BE2C (cell line): ENCODE results near the gene VCAM1.

Experiments used
- DNase-seq: peaks from one replicate; pipeline ENCODE4 v3.0.0-alpha.2; 2020
- H3K27me3 ChIP-seq: fragments of 250-450 bp; sonication (Bioruptor Pico); 2 replicates; pipeline ENCODE4 v1.5.1; 2020; ENCODE audit warnings: mild to moderate bottlenecking
- H3K36me3 ChIP-seq: fragments of 250-450 bp; sonication (Bioruptor Pico); 2 replicates; pipeline ENCODE4 v1.5.1; 2020; ENCODE audit warnings: mild to moderate bottlenecking
- H3K4me1 ChIP-seq: fragments of 250-450 bp; sonication (Bioruptor Pico); 2 replicates; pipeline ENCODE4 v1.5.1; 2020
- H3K4me3 ChIP-seq: 2 replicates; pipeline ENCODE4 v1.5.1; 2011; ENCODE audit warnings: low read depth, low read length
- H3K9me3 ChIP-seq: fragments of 250-450 bp; sonication (Bioruptor Pico); 2 replicates; pipeline ENCODE4 v1.5.1; 2020
- TF ChIP-seq, protein P1 (sequence below): IDR thresholded peaks from 2 replicates; pipeline ENCODE4 v1.5.1; 2012; ENCODE audit warnings: mild to moderate bottlenecking, low read depth, low read length

Gene VCAM1

DNA sequence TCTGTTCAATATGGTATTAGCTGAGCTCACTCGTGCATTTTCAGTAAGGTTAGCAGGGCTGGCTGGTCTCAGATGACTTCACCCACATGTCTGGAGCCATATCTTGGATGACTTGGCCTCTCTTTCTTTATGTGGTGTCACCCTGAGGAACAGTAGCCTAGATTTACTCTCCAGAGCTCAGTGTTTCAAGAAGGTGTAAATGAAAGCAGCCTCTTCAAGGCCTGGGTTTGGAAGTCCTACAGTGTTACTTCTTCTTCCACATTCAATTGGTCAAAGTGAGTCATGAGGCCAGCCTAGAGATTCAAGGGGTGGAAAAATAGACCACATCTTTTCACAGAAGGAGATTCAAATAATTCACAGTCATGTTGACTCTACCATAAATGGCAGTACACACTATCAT is 12.2 kb downstream of the VCAM1 start:
- Histone ChIP-seq H3K27me3 (peaks cover 22% of the 10 kb centered on the region), H3K9me3 (no peaks in the 10 kb centered on the region), H3K36me3 (no peaks in the 10 kb centered on the region), H3K4me1 (no peaks in the 10 kb centered on the region), H3K4me3 (no peak overlapping the region)
- DNase-seq: no peak
- TF ChIP-seq, protein P1, sequence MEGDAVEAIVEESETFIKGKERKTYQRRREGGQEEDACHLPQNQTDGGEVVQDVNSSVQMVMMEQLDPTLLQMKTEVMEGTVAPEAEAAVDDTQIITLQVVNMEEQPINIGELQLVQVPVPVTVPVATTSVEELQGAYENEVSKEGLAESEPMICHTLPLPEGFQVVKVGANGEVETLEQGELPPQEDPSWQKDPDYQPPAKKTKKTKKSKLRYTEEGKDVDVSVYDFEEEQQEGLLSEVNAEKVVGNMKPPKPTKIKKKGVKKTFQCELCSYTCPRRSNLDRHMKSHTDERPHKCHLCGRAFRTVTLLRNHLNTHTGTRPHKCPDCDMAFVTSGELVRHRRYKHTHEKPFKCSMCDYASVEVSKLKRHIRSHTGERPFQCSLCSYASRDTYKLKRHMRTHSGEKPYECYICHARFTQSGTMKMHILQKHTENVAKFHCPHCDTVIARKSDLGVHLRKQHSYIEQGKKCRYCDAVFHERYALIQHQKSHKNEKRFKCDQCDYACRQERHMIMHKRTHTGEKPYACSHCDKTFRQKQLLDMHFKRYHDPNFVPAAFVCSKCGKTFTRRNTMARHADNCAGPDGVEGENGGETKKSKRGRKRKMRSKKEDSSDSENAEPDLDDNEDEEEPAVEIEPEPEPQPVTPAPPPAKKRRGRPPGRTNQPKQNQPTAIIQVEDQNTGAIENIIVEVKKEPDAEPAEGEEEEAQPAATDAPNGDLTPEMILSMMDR: no peak

DNA sequence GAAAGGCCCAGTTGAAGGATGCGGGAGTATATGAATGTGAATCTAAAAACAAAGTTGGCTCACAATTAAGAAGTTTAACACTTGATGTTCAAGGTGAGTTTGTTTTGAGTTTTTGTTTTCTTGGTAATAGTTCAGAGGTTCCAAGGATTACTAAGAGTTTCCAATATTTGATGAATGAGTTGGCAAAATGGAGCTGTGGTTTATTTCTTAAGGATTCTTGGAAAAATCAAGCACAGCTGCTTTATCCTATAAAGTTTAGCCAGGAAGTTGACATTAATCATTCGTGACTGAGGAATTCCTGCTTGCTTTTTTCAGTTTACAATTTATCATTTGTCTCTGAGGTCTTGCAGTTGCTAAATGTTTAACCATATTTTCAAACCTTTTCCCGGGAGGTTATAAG is 15.1 kb downstream of the VCAM1 start:
- no peak for DNase-seq
- no peaks in the 10 kb centered on the region for H3K4me1 ChIP-seq
- no peak overlapping the region for H3K4me3 ChIP-seq
- H3K27me3 ChIP-seq: peaks cover 20% of the 10 kb centered on the region
- no peaks in the 10 kb centered on the region for H3K9me3 ChIP-seq
- H3K36me3 ChIP-seq: no peaks in the 10 kb centered on the region
- TF ChIP-seq, protein P1: no peak

DNA sequence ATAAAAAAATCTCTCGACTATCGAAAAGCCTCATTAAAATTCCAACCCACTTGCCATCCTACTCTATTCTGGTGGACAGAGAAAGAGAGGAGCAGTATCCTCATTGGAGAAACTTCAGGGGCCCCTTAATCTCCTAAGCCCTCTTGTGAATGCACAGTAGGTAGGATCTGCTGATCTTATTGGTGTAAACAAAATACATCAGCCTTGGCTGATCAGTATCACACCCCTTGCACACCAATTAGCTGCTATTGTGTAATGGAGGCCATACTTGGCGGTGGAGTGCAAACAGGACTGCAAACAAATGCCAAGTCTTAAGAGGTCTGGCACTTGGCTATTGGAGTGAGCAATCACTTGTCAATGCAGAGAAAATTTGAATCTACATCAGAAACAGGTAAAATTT is 15.7 kb downstream of the VCAM1 start:
- DNase-seq: no peak
- Histone ChIP-seq H3K36me3 (no peaks in the 10 kb centered on the region), H3K9me3 (no peaks in the 10 kb centered on the region), H3K4me1 (no peaks in the 10 kb centered on the region), H3K27me3 (peaks cover 14% of the 10 kb centered on the region), H3K4me3 (no peak overlapping the region)
- TF ChIP-seq, protein P1: no peak

DNA sequence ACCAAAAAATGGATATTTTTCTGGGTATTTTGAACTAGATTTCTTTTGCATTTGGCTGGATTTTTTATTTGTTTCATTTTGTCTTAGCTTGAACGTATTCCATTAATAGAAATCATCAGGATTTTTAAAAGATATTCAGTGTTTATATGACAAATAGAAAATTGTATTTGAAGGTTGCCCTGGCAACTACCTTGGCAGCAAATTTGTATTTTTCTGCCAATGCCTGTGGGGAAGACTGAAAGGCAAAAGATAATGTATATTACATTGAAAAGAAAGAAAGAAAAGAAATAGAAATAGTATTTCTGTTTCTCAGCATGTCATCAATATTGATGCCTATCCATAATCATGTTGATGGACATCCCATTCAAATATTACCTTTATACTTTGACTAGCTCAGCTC is 16.8 kb downstream of the VCAM1 start:
- Histone ChIP-seq H3K27me3 (peaks cover 11% of the 10 kb centered on the region), H3K4me3 (no peak overlapping the region), H3K9me3 (no peaks in the 10 kb centered on the region), H3K4me1 (no peaks in the 10 kb centered on the region), H3K36me3 (no peaks in the 10 kb centered on the region)
- no peak for DNase-seq
- TF ChIP-seq, protein P1: no peak

DNA sequence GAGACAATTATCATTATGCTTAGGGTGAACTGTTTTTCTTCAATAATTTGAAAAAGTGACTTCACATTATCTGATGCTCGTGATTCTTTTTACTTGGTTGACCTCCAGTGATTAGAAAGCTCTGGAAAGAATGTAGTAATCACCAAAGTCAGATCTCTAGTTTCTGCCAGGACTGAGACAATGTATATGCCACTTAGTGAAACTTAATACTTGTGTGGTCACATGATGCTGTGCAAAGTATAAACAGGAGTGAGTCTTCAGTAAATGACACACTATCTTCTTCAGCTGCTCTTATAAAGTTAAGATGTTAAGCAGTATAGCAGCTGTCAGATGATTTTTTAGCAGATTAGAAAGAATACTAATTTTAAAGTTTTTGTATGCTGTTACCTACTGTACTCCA is 17.2 kb downstream of the VCAM1 start:
- no peak for DNase-seq
- no peaks in the 10 kb centered on the region for H3K9me3 ChIP-seq
- TF ChIP-seq, protein P1: no peak
- no peaks in the 10 kb centered on the region for H3K4me1 ChIP-seq
- H3K4me3 ChIP-seq: no peak overlapping the region
- H3K36me3 ChIP-seq: no peaks in the 10 kb centered on the region
- peaks cover 7% of the 10 kb centered on the region for H3K27me3 ChIP-seq

DNA sequence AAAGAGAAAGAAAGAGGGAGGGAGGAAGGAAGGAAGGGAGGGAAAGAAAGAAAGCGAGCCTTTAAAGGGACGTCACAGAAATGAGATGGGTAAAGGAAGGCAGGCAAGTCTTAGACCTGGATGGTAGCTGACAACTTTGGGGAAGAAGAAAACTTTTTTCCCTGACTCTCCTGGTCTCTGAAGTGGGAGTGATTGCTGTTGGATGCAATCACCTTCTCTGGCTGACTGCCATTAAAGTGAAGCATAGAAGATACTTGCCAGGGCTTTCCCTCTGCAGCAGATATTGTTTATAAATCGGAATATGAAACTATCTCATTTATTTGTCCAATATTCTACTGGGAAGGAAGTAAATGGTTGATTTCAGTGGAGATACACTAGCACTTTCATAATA is 27.0 kb downstream of the VCAM1 start:
- TF ChIP-seq, protein P1: no peak

More for the DNA sequence above, 27.0 kb downstream of the VCAM1 start:
- no peak for DNase-seq
- H3K4me1 ChIP-seq: no peaks in the 10 kb centered on the region
- no peaks in the 10 kb centered on the region for H3K9me3 ChIP-seq
- peaks cover 12% of the 10 kb centered on the region for H3K27me3 ChIP-seq
- no peak overlapping the region for H3K4me3 ChIP-seq
- no peaks in the 10 kb centered on the region for H3K36me3 ChIP-seq
